GM23338 (cell line): ENCODE data around the gene HNRNPAB. TPM values are rescaled to one million over a fixed set of nuclear protein-coding genes. Genes with fewer than 3 reads are reported as not detected.

Experiments used
- ATAC-seq: fragments of 200-7000 bp; cut with Tn5 transposase; 3 replicates; pipeline ENCODE4 v1.9.1; 2020
- DNase-seq: peaks from one replicate; pipeline ENCODE4 v3.0.0-alpha.2; 2015; ENCODE audit warnings: low spot score
- H2AFZ ChIP-seq: fragments of 200-600 bp; sonication (generic); 2 replicates; pipeline ENCODE4 v1.8.0; 2016; ENCODE audit warnings: antibody characterized with exemption, mild to moderate bottlenecking, moderate library complexity
- H3F3A ChIP-seq: fragments of 200-600 bp; sonication (generic); replicated peaks from 2 replicates; pipeline ENCODE4 v1.8.0; 2017; ENCODE audit warnings: antibody characterized with exemption, mixed run types, low read depth
- H3K27ac ChIP-seq: fragments of 200-600 bp; sonication (generic); 2 replicates; pipeline ENCODE4 v1.6.1; 2016; ENCODE audit warnings: low read depth
- H3K27me3 ChIP-seq: fragments of 200-600 bp; sonication (generic); 2 replicates; pipeline ENCODE4 v1.8.0; 2016; ENCODE audit warnings: mild to moderate bottlenecking, mixed run types, moderate library complexity; ENCODE audit not compliant: insufficient read depth
- H3K36me3 ChIP-seq: fragments of 200-600 bp; sonication (generic); 2 replicates; pipeline ENCODE4 v1.8.0; 2016; ENCODE audit warnings: mild to moderate bottlenecking; ENCODE audit not compliant: insufficient read depth
- H3K4me1 ChIP-seq: fragments of 200-600 bp; sonication (generic); 2 replicates; pipeline ENCODE4 v1.8.0; 2016; ENCODE audit warnings: mild to moderate bottlenecking, moderate library complexity; ENCODE audit not compliant: insufficient read depth
- H3K4me2 ChIP-seq: fragments of 200-600 bp; sonication (generic); 2 replicates; pipeline ENCODE4 v1.7.1; 2017; ENCODE audit warnings: mixed run types
- H3K4me3 ChIP-seq: fragments of 200-600 bp; sonication (generic); 2 replicates; pipeline ENCODE4 v1.6.1; 2016; ENCODE audit warnings: mixed run types
- H3K79me2 ChIP-seq: fragments of 200-600 bp; sonication (generic); replicated peaks from 2 replicates; pipeline ENCODE4 v1.8.0; 2017; ENCODE audit warnings: mild to moderate bottlenecking; ENCODE audit not compliant: insufficient read depth
- H3K9me2 ChIP-seq: fragments of 200-600 bp; sonication (generic); 2 replicates; pipeline ENCODE4 v1.8.0; 2017; ENCODE audit not compliant: insufficient read depth
- H4K20me1 ChIP-seq: fragments of 200-600 bp; sonication (generic); replicated peaks from 2 replicates; pipeline ENCODE4 v1.8.0; 2017; ENCODE audit warnings: mild to moderate bottlenecking; ENCODE audit not compliant: insufficient read depth
- H3K27ac Mint-ChIP-seq: 2 replicates; pipeline ENCODE4 v1.8.0; 2020; ENCODE audit warnings: inconsistent platforms, mild to moderate bottlenecking, moderate library complexity, mixed read lengths
- H3K27me3 Mint-ChIP-seq: 3 replicates; pipeline ENCODE4 v1.8.0; 2022; ENCODE audit warnings: low read depth, mild to moderate bottlenecking, moderate library complexity, mixed read lengths, inconsistent platforms; ENCODE audit not compliant: insufficient read depth, poor library complexity
- H3K36me3 Mint-ChIP-seq: 3 replicates; pipeline ENCODE4 v1.8.0; 2021; ENCODE audit warnings: low read depth, mild to moderate bottlenecking, inconsistent platforms, moderate library complexity, mixed read lengths
- H3K4me1 Mint-ChIP-seq: 3 replicates; pipeline ENCODE4 v1.8.0; 2020; ENCODE audit warnings: mild to moderate bottlenecking, inconsistent platforms, mixed read lengths
- H3K4me3 Mint-ChIP-seq: 3 replicates; pipeline ENCODE4 v1.8.0; 2021; ENCODE audit warnings: moderate library complexity, mild to moderate bottlenecking, inconsistent platforms, mixed read lengths
- H3K9me3 Mint-ChIP-seq: 3 replicates; pipeline ENCODE4 v1.8.0; 2020; ENCODE audit warnings: moderate library complexity, mild to moderate bottlenecking, inconsistent platforms, mixed read lengths
- CREB1 ChIP-seq: fragments of 250-450 bp; sonication (Bioruptor Pico); IDR thresholded peaks from 2 replicates; pipeline ENCODE4 v1.5.0; 2020; ENCODE audit warnings: low read depth, mild to moderate bottlenecking, moderate library complexity
- ETS1 ChIP-seq: IDR thresholded peaks from 2 replicates; pipeline ENCODE4 v1.6.1; 2016; ENCODE audit warnings: antibody characterized with exemption
- EZH2 ChIP-seq: fragments of 200-600 bp; sonication (generic); IDR thresholded peaks from one replicate; pipeline ENCODE4 v1.8.0; 2017; ENCODE audit warnings: antibody characterized with exemption, mild to moderate bottlenecking, low read depth; ENCODE audit not compliant: unreplicated experiment
- EZH2phosphoT487 ChIP-seq: fragments of 200-600 bp; sonication (generic); IDR thresholded peaks from one replicate; pipeline ENCODE4 v1.8.1; 2018; ENCODE audit warnings: antibody characterized with exemption; ENCODE audit not compliant: unreplicated experiment
- JUNB ChIP-seq: IDR thresholded peaks from one replicate; pipeline ENCODE4 v1.6.1; 2016; ENCODE audit warnings: antibody characterized with exemption; ENCODE audit not compliant: unreplicated experiment
- NANOG ChIP-seq: IDR thresholded peaks from 2 replicates; pipeline ENCODE4 v1.6.1; 2016; ENCODE audit warnings: antibody characterized with exemption, borderline replicate concordance
- POLR2AphosphoS5 ChIP-seq: IDR thresholded peaks from 2 replicates; pipeline ENCODE4 v1.6.1; 2016; ENCODE audit warnings: antibody characterized with exemption, low read depth
- STAT1 ChIP-seq: IDR thresholded peaks from one replicate; pipeline ENCODE4 v1.6.1; 2016; ENCODE audit warnings: antibody characterized with exemption; ENCODE audit not compliant: unreplicated experiment
- ZNF114 ChIP-seq: fragments of 250-450 bp; sonication (Bioruptor Pico); IDR thresholded peaks from 2 replicates; pipeline ENCODE4 v1.5.0; 2020; ENCODE audit warnings: mild to moderate bottlenecking, moderate library complexity
- ZNF331 ChIP-seq: fragments of 250-450 bp; sonication (Bioruptor Pico); IDR thresholded peaks from 2 replicates; pipeline ENCODE4 v1.5.0; 2020; ENCODE audit warnings: low read depth, mild to moderate bottlenecking, moderate library complexity
- ZNF462 ChIP-seq: fragments of 250-450 bp; sonication (Bioruptor Pico); IDR thresholded peaks from 2 replicates; pipeline ENCODE4 v1.5.0; 2020; ENCODE audit warnings: mild to moderate bottlenecking, moderate library complexity
- polyA plus RNA-seq: library from polyadenylated mRNA; unstranded; fragments of >200 nt; fragmentation: Nextera tagmentation; extraction: Ambion mirVana; gene quantifications from 2 replicates; pipeline ENCODE4 v1.2.1, GENCODE V29; 2016
- total RNA-seq: library from RNA; depleted of rRNA; stranded (reverse); fragments of >200 nt; shearing (Covaris generic); gene quantifications from 2 replicates; pipeline ENCODE4 v1.2.3, GENCODE V29; 2014
- TF ChIP-seq, protein P1 (sequence below), 2 experiments: fragments of 200-600 bp in 1 of 2; sonication (generic) in 1 of 2; conservative IDR thresholded peaks; 2 replicates each; pipeline versions ENCODE4 v1.5.1 to v1.6.1; 2016 to 2017; ENCODE audit warnings: antibody characterized with exemption in 2 of 2, low read depth in 2 of 2, mild to moderate bottlenecking in 2 of 2, moderate library complexity in 1 of 2
- TF ChIP-seq, protein P2 (sequence below): IDR thresholded peaks from one replicate; pipeline ENCODE4 v1.6.1; 2018; ENCODE audit warnings: antibody characterized with exemption; ENCODE audit not compliant: unreplicated experiment

HNRNPAB gene
- total and polyA plus RNA-seq, 2 experiments from 2014 or later: 304 to 579 TPM

GRCh38 chr5:178230879-178231538 is 26.7 kb downstream of the HNRNPAB start:
- Histone ChIP-seq H3K4me2 (peak overlapping the region; percentile 96), H3F3A (peaks cover 13% of the 10 kb centered on the region), H3K36me3 (peaks cover 9% of the 10 kb centered on the region), H3K4me1 (peaks cover 9% of the 10 kb centered on the region; the same call in 1 of the 2 replicates), H3K27me3 (no peaks in the 10 kb centered on the region), H3K79me2 (peaks cover 13% of the 10 kb centered on the region; the same call in 1 of the 2 replicates), H2AFZ (no peak overlapping the region), H4K20me1 (no peaks in the 10 kb centered on the region), H3K4me3 (peak overlapping the region; percentile 83), H3K27ac (no peak overlapping the region), H3K9me2 (no peaks in the 10 kb centered on the region)
- DNase-seq (no peak), ATAC-seq (no peak)
- Mint-ChIP-seq H3K27ac (no peak overlapping the region), H3K4me3 (peak overlapping the region; percentile 84), H3K36me3 (peaks cover 53% of the 10 kb centered on the region), H3K27me3 (peaks cover 23% of the 10 kb centered on the region), H3K9me3 (no peaks in the 10 kb centered on the region; the same call in 1 of the 3 replicates), H3K4me1 (peaks cover 22% of the 10 kb centered on the region)
- TF ChIP-seq STAT1: no peak
- TF ChIP-seq, protein P1, sequence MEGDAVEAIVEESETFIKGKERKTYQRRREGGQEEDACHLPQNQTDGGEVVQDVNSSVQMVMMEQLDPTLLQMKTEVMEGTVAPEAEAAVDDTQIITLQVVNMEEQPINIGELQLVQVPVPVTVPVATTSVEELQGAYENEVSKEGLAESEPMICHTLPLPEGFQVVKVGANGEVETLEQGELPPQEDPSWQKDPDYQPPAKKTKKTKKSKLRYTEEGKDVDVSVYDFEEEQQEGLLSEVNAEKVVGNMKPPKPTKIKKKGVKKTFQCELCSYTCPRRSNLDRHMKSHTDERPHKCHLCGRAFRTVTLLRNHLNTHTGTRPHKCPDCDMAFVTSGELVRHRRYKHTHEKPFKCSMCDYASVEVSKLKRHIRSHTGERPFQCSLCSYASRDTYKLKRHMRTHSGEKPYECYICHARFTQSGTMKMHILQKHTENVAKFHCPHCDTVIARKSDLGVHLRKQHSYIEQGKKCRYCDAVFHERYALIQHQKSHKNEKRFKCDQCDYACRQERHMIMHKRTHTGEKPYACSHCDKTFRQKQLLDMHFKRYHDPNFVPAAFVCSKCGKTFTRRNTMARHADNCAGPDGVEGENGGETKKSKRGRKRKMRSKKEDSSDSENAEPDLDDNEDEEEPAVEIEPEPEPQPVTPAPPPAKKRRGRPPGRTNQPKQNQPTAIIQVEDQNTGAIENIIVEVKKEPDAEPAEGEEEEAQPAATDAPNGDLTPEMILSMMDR (conservative IDR thresholded peaks at IDR 0.05; ENCODE audit: low read depth in 2 of 2): no peak
- TF ChIP-seq ETS1: no peak
- no peak for TF ChIP-seq ZNF462 (CRISPR knock-in tag)
- no peak for TF ChIP-seq JUNB
- TF ChIP-seq ZNF114: no peak
- TF ChIP-seq ZNF331 (CRISPR knock-in tag): no peak
- TF ChIP-seq, protein P2, sequence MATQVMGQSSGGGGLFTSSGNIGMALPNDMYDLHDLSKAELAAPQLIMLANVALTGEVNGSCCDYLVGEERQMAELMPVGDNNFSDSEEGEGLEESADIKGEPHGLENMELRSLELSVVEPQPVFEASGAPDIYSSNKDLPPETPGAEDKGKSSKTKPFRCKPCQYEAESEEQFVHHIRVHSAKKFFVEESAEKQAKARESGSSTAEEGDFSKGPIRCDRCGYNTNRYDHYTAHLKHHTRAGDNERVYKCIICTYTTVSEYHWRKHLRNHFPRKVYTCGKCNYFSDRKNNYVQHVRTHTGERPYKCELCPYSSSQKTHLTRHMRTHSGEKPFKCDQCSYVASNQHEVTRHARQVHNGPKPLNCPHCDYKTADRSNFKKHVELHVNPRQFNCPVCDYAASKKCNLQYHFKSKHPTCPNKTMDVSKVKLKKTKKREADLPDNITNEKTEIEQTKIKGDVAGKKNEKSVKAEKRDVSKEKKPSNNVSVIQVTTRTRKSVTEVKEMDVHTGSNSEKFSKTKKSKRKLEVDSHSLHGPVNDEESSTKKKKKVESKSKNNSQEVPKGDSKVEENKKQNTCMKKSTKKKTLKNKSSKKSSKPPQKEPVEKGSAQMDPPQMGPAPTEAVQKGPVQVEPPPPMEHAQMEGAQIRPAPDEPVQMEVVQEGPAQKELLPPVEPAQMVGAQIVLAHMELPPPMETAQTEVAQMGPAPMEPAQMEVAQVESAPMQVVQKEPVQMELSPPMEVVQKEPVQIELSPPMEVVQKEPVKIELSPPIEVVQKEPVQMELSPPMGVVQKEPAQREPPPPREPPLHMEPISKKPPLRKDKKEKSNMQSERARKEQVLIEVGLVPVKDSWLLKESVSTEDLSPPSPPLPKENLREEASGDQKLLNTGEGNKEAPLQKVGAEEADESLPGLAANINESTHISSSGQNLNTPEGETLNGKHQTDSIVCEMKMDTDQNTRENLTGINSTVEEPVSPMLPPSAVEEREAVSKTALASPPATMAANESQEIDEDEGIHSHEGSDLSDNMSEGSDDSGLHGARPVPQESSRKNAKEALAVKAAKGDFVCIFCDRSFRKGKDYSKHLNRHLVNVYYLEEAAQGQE: no peak
- no peak for TF ChIP-seq EZH2
- no peak for TF ChIP-seq NANOG
- TF ChIP-seq CREB1 (CRISPR knock-in tag): no peak
- TF ChIP-seq EZH2phosphoT487: no peak
- no peak for TF ChIP-seq POLR2AphosphoS5
